ENCODE data around the gene FNDC3A.

FNDC3A gene

DNA sequence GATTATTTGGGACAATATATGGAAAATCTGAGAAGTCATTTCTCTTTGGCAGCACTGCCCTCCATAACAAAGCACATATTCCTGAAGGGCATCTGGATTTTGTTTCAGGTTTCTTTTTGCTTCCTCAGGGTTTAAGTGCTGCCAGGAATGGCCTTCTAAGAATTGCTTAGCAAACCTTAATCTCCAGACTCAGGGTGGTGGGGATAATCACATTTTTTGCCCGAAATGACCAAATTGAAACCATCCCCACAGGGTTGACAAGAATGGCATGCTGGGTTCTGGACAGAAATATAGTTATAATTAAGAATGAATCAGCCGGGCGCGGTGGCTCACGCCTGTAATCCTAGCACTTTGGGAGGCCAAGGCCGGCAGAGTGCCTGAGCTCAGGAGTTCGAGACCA lies 265.6 kb downstream of the FNDC3A start:
- POLR2A ChIA-PET: no interaction called here
- TF ChIP-seq, protein P1, sequence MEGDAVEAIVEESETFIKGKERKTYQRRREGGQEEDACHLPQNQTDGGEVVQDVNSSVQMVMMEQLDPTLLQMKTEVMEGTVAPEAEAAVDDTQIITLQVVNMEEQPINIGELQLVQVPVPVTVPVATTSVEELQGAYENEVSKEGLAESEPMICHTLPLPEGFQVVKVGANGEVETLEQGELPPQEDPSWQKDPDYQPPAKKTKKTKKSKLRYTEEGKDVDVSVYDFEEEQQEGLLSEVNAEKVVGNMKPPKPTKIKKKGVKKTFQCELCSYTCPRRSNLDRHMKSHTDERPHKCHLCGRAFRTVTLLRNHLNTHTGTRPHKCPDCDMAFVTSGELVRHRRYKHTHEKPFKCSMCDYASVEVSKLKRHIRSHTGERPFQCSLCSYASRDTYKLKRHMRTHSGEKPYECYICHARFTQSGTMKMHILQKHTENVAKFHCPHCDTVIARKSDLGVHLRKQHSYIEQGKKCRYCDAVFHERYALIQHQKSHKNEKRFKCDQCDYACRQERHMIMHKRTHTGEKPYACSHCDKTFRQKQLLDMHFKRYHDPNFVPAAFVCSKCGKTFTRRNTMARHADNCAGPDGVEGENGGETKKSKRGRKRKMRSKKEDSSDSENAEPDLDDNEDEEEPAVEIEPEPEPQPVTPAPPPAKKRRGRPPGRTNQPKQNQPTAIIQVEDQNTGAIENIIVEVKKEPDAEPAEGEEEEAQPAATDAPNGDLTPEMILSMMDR (IDR thresholded peaks at IDR 0.05; ENCODE audit: control extremely low read depth, extremely low read depth, low read depth, missing control alignments): no peak
- no peak for DNase-seq (ENCODE audit: extremely low spot score)
- CTCF ChIA-PET: interaction anchor here (1.5 to 2.7 kb wide), 2 partner anchors 10 to 367 kb away, joined by 3 to 12 read pairs; no protein-coding TSS in a partner anchor

DNA sequence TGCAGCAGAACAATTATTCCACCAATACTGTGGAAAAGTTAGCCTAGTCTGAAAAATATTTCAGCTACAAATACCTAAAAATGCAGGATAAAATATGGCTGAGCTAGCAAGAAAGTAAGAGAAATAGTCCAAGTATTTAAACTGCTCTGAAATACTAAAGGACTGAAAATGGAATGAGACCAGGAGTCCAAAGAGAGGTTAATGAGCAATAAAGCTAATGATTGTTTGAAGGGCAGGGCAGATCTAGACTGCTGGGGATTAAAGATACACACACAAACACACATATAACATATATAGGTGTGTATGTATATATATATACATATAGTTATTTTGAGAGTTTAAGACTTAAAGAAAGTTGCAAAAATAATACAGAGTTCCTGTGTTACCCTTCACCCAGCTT lies 269.4 kb downstream of the FNDC3A start:
- ChIA-PET POLR2A (no interaction called here), CTCF (interaction anchor here (1.2 to 2.5 kb wide), 9 partner anchors 10 to 188 kb away, joined by 3 to 10 read pairs (median 4); no protein-coding TSS in a partner anchor)
- DNase-seq (ENCODE audit: extremely low spot score): no peak
- TF ChIP-seq, protein P1 (IDR thresholded peaks at IDR 0.05; ENCODE audit: control extremely low read depth, extremely low read depth, low read depth, missing control alignments): no peak

DNA sequence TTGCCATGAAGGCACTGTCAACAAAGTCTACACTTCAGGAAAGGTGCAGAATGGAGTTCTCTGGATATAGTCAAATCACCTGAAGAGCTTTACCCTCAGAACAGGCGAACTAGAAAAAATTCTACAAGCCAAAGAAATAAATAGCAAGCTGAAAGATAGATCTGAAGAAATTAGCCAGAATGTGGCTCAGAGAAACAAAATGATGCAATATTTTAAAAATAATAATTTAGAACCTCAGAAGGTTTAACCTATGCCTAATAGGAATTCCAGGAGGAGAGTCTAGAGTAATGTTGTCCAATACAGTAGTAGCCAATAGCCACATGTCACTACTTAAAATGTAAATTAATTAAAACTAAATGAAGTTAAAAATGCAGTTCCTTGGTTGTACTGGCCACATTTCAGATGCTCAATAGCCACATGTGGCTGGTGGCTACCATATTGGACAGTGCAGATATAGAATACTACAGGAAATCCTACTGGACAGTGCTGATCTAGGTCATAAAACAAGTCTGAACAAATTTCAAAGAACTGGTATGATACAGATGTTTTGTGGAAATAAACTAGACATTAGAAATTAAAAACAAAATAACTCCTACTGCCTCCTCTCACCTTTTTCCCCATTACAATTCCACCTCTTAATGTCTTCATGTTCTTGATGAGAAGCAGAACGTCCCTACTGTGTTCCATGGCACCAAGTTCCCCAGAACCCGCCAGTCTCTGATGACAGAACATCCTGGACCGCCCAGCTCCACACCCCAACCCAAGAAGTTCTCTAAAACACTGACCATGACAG lies 271.3 kb downstream of the FNDC3A start:
- TF ChIP-seq, protein P1 (IDR thresholded peaks at IDR 0.05; ENCODE audit: control extremely low read depth, extremely low read depth, low read depth, missing control alignments): no peak
- POLR2A ChIA-PET: no interaction called here
- CTCF ChIA-PET: interaction anchor here (1.3 to 2.6 kb wide), 5 partner anchors 10 to 34 kb away, joined by 3 to 17 read pairs (median 8); no protein-coding TSS in a partner anchor
- DNase-seq (ENCODE audit: extremely low spot score): no peak

DNA sequence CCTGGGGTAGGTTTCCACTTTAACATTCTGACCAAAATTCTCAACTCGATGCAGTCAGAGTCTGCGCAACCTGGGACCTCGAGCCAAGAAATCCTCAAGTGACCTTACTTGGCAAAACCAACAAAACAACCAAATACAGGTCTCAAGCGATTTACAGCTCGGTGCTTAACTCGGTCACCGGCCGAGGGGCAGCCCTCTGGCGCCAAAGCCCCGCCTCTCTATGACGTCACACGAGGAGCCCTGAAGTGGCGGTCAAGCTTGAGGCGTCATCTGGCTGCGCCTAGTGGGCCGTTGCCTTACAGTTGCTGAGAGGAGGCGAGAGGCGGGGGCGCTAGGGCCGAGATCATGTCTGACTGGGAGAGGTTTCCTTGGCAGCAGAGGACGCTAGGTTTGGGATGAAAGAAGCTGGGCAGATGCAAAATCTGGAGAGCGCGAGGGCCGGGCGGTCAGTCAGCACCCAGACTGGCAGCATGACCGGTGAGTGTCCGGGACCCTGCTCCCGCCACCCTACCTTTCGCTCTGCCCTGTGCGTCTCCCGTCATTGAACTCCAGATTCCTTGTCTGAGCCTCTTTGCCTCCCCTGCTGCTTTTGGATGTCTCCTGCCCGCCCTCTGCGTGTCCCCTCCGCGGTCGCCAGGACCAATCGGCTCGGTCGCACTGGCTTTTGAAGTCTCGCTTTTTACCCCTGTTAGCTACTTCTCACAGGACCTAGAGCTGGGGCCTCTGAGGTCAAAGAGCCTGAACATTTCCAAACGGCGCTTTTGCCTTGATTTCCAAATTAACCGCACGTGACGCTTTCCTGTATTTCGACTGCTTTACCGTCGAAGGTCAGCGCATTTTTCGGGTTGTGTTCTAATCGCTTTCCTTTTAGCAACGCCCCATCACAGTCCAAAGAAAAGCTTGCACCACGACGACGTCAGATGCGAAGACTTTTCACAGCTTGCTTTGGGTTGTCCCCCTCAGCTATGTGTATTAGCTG lies 272.2 kb downstream of the FNDC3A start, which contains the start of gene CDADC1:
TSS of gene CDADC1 (plus strand) at position 283 of the 979 bp plus-strand sequence. CDS start at position 396, 113 bp downstream.
- POLR2A ChIA-PET: interaction anchor here (0.6 to 1.1 kb wide), 2 partner anchors 17 to 772 kb away, joined by 3 to 4 read pairs; no protein-coding TSS in a partner anchor

DNA sequence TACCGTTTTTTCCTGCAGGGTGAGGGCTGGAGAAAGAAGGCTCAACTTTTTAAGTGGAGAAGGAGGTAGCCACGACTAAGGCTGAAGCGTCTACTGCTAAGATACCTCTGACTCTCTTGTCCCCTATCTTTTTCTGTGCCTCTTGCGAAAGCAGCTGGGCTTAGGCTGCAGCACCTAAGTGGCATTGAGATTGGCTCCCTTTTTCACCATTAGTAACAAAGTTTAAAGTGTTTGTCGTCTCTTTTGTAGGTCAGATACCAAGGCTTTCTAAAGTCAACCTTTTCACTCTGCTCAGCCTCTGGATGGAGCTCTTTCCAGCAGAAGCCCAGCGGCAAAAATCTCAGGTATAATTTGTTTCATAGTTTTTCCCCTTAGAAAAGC lies 272.9 kb downstream of the FNDC3A start:
- DNase-seq (ENCODE audit: extremely low spot score): peak; percentile 20
- TF ChIP-seq, protein P1 (IDR thresholded peaks at IDR 0.05; ENCODE audit: control extremely low read depth, extremely low read depth, low read depth, missing control alignments): no peak
- ChIA-PET POLR2A (interaction anchor here (1.1 kb wide), 1 partner anchor 16 kb away, joined by 4 read pairs; no protein-coding TSS in a partner anchor), CTCF (interaction anchor here (1.0 to 2.6 kb wide), 10 partner anchors 8 to 32 kb away, joined by 3 to 17 read pairs (median 6); no protein-coding TSS in a partner anchor)

More for the DNA sequence above, 272.2 kb downstream of the FNDC3A start, which contains the start of gene CDADC1:
- CTCF ChIA-PET: interaction anchor here (1.0 to 2.6 kb wide), 11 partner anchors 8 to 33 kb away, joined by 3 to 17 read pairs (median 6); no protein-coding TSS in a partner anchor
- DNase-seq (ENCODE audit: extremely low spot score): peak; percentile 95
- TF ChIP-seq, protein P1 (IDR thresholded peaks at IDR 0.05; ENCODE audit: control extremely low read depth, extremely low read depth, low read depth, missing control alignments): no peak

All from GM10248 (cell line).